Measurements from ENCODE around the gene SERTAD1.

Gene SERTAD1

DNA sequence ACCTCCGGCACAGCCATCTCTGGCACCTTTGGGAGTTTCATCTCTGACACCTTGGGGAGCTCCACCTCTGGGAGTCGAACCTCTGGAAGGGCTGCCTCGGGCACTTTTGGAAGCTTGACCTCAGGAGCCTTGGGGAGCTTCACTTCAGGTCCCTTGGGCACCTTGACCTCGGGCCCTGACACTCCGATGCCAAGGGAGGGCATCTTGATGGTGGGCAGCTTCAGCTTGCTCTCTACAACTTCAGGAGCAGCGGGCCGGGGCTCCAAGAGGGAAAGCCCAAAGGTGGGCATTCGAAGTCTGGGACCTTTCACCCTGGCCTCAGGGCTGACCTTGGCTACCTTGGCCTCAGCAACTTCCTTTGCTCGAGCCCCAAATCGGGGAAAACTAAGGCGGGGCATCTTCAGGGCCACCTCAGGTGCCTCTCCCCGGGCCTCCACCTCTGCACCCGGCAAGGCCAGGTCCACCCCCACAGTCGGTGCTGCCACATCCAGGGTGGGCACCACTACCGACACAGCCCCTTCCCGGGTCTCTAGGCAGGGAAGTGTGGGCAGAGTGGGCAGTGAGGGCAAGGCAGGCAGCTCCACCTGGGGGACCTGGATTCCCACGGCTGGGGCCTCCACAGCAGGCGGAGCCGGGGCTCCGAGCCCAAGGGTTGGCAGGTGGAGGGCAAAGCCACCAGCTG lies 28.8 kb downstream of the SERTAD1 start:
- Histone ChIP-seq H2AFZ (no peak overlapping the region), H3K27me3 (ENCODE audit: control insufficient read depth, insufficient read depth, low read length) (no peaks in the 10 kb centered on the region), H3K79me2 (no peaks in the 10 kb centered on the region), H3K4me3 (ENCODE audit: low read depth, low read length) (no peak overlapping the region), H3K4me1 (peaks cover 10% of the 10 kb centered on the region), H3K9me3 (ENCODE audit: control insufficient read depth, low read length) (no peaks in the 10 kb centered on the region), H3K4me2 (ENCODE audit: low read length) (no peak overlapping the region), H3K36me3 (ENCODE audit: control insufficient read depth, insufficient read depth, low read length) (no peaks in the 10 kb centered on the region), H3K27ac (no peak overlapping the region), H3K9ac (no peak overlapping the region)
- TF ChIP-seq, protein P1, sequence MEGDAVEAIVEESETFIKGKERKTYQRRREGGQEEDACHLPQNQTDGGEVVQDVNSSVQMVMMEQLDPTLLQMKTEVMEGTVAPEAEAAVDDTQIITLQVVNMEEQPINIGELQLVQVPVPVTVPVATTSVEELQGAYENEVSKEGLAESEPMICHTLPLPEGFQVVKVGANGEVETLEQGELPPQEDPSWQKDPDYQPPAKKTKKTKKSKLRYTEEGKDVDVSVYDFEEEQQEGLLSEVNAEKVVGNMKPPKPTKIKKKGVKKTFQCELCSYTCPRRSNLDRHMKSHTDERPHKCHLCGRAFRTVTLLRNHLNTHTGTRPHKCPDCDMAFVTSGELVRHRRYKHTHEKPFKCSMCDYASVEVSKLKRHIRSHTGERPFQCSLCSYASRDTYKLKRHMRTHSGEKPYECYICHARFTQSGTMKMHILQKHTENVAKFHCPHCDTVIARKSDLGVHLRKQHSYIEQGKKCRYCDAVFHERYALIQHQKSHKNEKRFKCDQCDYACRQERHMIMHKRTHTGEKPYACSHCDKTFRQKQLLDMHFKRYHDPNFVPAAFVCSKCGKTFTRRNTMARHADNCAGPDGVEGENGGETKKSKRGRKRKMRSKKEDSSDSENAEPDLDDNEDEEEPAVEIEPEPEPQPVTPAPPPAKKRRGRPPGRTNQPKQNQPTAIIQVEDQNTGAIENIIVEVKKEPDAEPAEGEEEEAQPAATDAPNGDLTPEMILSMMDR (IDR thresholded peaks at IDR 0.05) = no peak

DNA sequence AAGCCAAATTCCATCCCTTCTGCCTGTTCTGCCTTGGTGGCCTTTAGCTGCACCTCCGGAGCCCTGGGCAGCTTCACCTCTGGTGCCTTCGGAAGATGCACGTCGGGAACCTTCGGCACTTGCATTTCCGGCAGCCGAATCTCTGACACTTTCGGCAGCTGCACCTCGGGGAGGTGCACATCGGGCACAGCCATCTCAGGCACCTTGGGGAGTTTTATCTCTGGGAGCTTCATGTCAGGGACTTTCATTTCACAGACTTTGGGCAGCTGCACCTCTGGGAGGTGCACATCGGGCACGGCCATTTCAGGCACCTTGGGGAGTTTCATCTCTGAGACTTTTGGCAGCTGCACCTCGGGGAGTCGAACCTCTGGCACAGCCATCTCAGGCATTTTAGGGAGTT lies 29.8 kb downstream of the SERTAD1 start:
- TF ChIP-seq, protein P1 (IDR thresholded peaks at IDR 0.05) = no peak
- no peak overlapping the region for H2AFZ ChIP-seq
- H3K4me3 ChIP-seq (ENCODE audit: low read depth, low read length) = no peak overlapping the region
- H3K27ac ChIP-seq = no peak overlapping the region
- H3K36me3 ChIP-seq (ENCODE audit: control insufficient read depth, insufficient read depth, low read length) = no peaks in the 10 kb centered on the region
- peaks cover 10% of the 10 kb centered on the region for H3K4me1 ChIP-seq
- H3K4me2 ChIP-seq (ENCODE audit: low read length) = no peak overlapping the region
- H3K9ac ChIP-seq = no peak overlapping the region
- no peaks in the 10 kb centered on the region for H3K9me3 ChIP-seq (ENCODE audit: control insufficient read depth, low read length)
- H3K27me3 ChIP-seq (ENCODE audit: control insufficient read depth, insufficient read depth, low read length) = no peaks in the 10 kb centered on the region
- H3K79me2 ChIP-seq = no peaks in the 10 kb centered on the region

DNA sequence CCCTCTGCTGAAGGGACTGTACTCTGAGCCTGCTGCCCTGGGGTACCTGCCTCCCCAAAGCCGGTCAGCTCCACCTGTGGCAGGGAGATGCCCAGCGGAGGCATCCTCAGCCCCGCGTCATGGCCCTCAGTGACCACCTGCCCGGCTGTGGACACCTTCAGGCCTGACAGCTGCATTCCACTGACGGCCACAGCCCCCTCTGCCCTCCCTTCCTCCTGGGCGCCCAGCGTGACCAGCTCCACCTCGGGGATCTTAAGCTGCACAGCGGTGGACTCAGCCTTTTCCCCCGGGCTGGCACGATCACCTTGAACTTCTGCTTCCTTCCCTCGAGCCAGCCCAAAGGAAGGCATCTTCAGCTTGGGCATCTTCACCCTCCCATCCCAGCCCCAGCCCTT lies 31.0 kb downstream of the SERTAD1 start:
- no peak overlapping the region for H3K9ac ChIP-seq
- TF ChIP-seq, protein P1 (IDR thresholded peaks at IDR 0.05) = no peak
- no peak overlapping the region for H2AFZ ChIP-seq
- H3K27me3 ChIP-seq (ENCODE audit: control insufficient read depth, insufficient read depth, low read length) = no peaks in the 10 kb centered on the region
- H3K9me3 ChIP-seq (ENCODE audit: control insufficient read depth, low read length) = no peaks in the 10 kb centered on the region
- no peak overlapping the region for H3K4me2 ChIP-seq (ENCODE audit: low read length)
- H3K4me3 ChIP-seq (ENCODE audit: low read depth, low read length) = no peak overlapping the region
- no peaks in the 10 kb centered on the region for H3K79me2 ChIP-seq
- peaks cover 10% of the 10 kb centered on the region for H3K4me1 ChIP-seq
- H3K27ac ChIP-seq = no peak overlapping the region
- no peaks in the 10 kb centered on the region for H3K36me3 ChIP-seq (ENCODE audit: control insufficient read depth, insufficient read depth, low read length)

GRCh38 chr19:40393894-40394815 lies 31.6 kb downstream of the SERTAD1 start:
- no peaks in the 10 kb centered on the region for H3K27me3 ChIP-seq (ENCODE audit: control insufficient read depth, insufficient read depth, low read length)
- H3K4me2 ChIP-seq (ENCODE audit: low read length) = no peak overlapping the region
- H3K9ac ChIP-seq = no peak overlapping the region
- H3K9me3 ChIP-seq (ENCODE audit: control insufficient read depth, low read length) = no peaks in the 10 kb centered on the region
- H3K36me3 ChIP-seq (ENCODE audit: control insufficient read depth, insufficient read depth, low read length) = no peaks in the 10 kb centered on the region
- no peaks in the 10 kb centered on the region for H3K79me2 ChIP-seq
- no peak overlapping the region for H3K4me3 ChIP-seq (ENCODE audit: low read depth, low read length)
- TF ChIP-seq, protein P1 (IDR thresholded peaks at IDR 0.05) = no peak
- no peak overlapping the region for H2AFZ ChIP-seq
- H3K27ac ChIP-seq = no peak overlapping the region
- peaks cover 10% of the 10 kb centered on the region for H3K4me1 ChIP-seq

Measured in parathyroid adenoma (tissue), 2 donors.